Measurements from ENCODE around the gene SUPT7L.
"Not testable (repeated sequence)": the region's sequence is repeated elsewhere in the genome, so short reads cannot be mapped to it uniquely, and the experiment has no call there.

Gene SUPT7L

GRCh38 chr2:27634291-27634690 lies 29.1 kb downstream of the SUPT7L start:
- no peak for DNase-seq

GRCh38 chr2:27630257-27630656 lies 33.2 kb downstream of the SUPT7L start:
- DNase-seq, result not testable (repeated sequence)

GRCh38 chr2:27628767-27629709 lies 34.4 kb downstream of the SUPT7L start, which contains the start of the genes CCDC121 and GPN1:
Gene CCDC121 (minus strand): TSS chr2:27629012. CDS start chr2:27627799, 1,213 bp downstream.
Gene GPN1 (plus strand): TSS chr2:27629050. CDS start chr2:27629059, 9 bp downstream.
- DNase-seq, result peak; percentile 96

GRCh38 chr2:27627963-27628766 lies 35.2 kb downstream of the SUPT7L start:
- DNase-seq, result peak; percentile 26

GRCh38 chr2:27626921-27627320 lies 36.5 kb downstream of the SUPT7L start:
- not testable (repeated sequence) for DNase-seq

GRCh38 chr2:27626323-27626722 lies 37.1 kb downstream of the SUPT7L start:
- not testable (repeated sequence) for DNase-seq

GRCh38 chr2:27624943-27625342 lies 38.5 kb downstream of the SUPT7L start:
- DNase-seq, result no peak

- no peak for DNase-seq
These were observed 40.5 kb downstream of the SUPT7L start for GRCh38 chr2:27622921-27623384.

GRCh38 chr2:27621524-27621923 lies 41.9 kb downstream of the SUPT7L start:
- no peak for DNase-seq

GRCh38 chr2:27615316-27615715 lies 48.1 kb downstream of the SUPT7L start:
- DNase-seq, result no peak

- DNase-seq, result no peak
These were observed 49.4 kb downstream of the SUPT7L start for GRCh38 chr2:27613985-27614384.

- no peak for DNase-seq
These were observed 56.8 kb downstream of the SUPT7L start for GRCh38 chr2:27606611-27607010.
